HepG2 (cell line): ENCODE results near the gene SMIM44. TPM values are rescaled to one million over a fixed set of nuclear protein-coding genes. Genes with fewer than 3 reads are reported as not detected.

Experiments
- HOXA5 ChIP-seq: sonication (generic); formaldehyde crosslinking; IDR thresholded peaks from 2 replicates; pipeline ENCODE4 v1.4.0; 2020; ENCODE audit warnings: missing genetic modification reagents
- HOXA7 ChIP-seq: sonication (generic); formaldehyde crosslinking; IDR thresholded peaks from 2 replicates; pipeline ENCODE4 v1.8.1; 2022; ENCODE audit warnings: mild to moderate bottlenecking, missing genetic modification reagents, moderate library complexity
- MAZ ChIP-seq, 2 experiments: sonication (generic) in 1 of 2; formaldehyde crosslinking in 1 of 2; IDR thresholded peaks; 2 replicates each; pipeline versions ENCODE4 v1.5.0 to v1.6.1; 2012 to 2020; ENCODE audit warnings: low read depth in 2 of 2, mild to moderate bottlenecking in 2 of 2, borderline replicate concordance in 1 of 2, improper control_type of control experiment in 1 of 2, low read length in 1 of 2, missing genetic modification reagents in 1 of 2, moderate library complexity in 1 of 2
- MTF2 ChIP-seq: sonication (generic); formaldehyde crosslinking; IDR thresholded peaks from 2 replicates; pipeline ENCODE4 v1.5.0; 2020; ENCODE audit warnings: missing genetic modification reagents, borderline replicate concordance
- NFE2L2 ChIP-seq: fragments of 150-350 bp; IDR thresholded peaks from 2 replicates; pipeline ENCODE4 v1.6.1; 2014; ENCODE audit warnings: low read length
- NFYB ChIP-seq: sonication (generic); formaldehyde crosslinking; IDR thresholded peaks from 2 replicates; pipeline ENCODE4 v1.4.0; 2020; ENCODE audit warnings: missing genetic modification reagents
- POLR2AphosphoS5 ChIP-seq: IDR thresholded peaks from 2 replicates; pipeline ENCODE4 v1.6.1; 2012; ENCODE audit warnings: low read depth, low read length
- RBFOX2 ChIP-seq: fragments of 200-400 bp; formaldehyde crosslinking; IDR thresholded peaks from 2 replicates; pipeline ENCODE4 v1.6.1; 2017; ENCODE audit warnings: low read depth, mild to moderate bottlenecking, low read length
- RERE ChIP-seq: IDR thresholded peaks from 2 replicates; pipeline ENCODE4 v1.6.1; 2016; ENCODE audit warnings: low read depth, missing genetic modification reagents, missing compliant biosample characterization
- WIZ ChIP-seq: sonication (generic); formaldehyde crosslinking; IDR thresholded peaks from 2 replicates; pipeline ENCODE4 v1.5.1; 2020; ENCODE audit warnings: mild to moderate bottlenecking, missing genetic modification reagents
- ZBTB37 ChIP-seq: sonication (generic); formaldehyde crosslinking; IDR thresholded peaks from 2 replicates; pipeline ENCODE4 v1.4.0; 2020; ENCODE audit warnings: mild to moderate bottlenecking, missing genetic modification reagents
- ZNF160 ChIP-seq: sonication (generic); formaldehyde crosslinking; IDR thresholded peaks from 2 replicates; pipeline ENCODE4 v1.8.0; 2022; ENCODE audit warnings: mild to moderate bottlenecking, inconsistent platforms, missing genetic modification reagents
- ZNF224 ChIP-seq: sonication (generic); formaldehyde crosslinking; IDR thresholded peaks from 2 replicates; pipeline ENCODE4 v1.5.0; 2020; ENCODE audit warnings: mild to moderate bottlenecking, missing genetic modification reagents
- ZNF225 ChIP-seq: sonication (generic); formaldehyde crosslinking; IDR thresholded peaks from 2 replicates; pipeline ENCODE4 v1.4.0; 2020; ENCODE audit warnings: mild to moderate bottlenecking, missing genetic modification reagents
- ZNF251 ChIP-seq: sonication (generic); formaldehyde crosslinking; IDR thresholded peaks from 2 replicates; pipeline ENCODE4 v1.9.0; 2021; ENCODE audit warnings: mild to moderate bottlenecking, missing genetic modification reagents
- ZNF276 ChIP-seq: sonication (generic); formaldehyde crosslinking; IDR thresholded peaks from 2 replicates; pipeline ENCODE4 v1.4.0; 2020; ENCODE audit warnings: mild to moderate bottlenecking, low read depth, missing genetic modification reagents
- ZNF3 ChIP-seq: IDR thresholded peaks from 2 replicates; pipeline ENCODE4 v1.7.0; 2017; ENCODE audit warnings: inconsistent platforms
- ZNF460 ChIP-seq: sonication (generic); formaldehyde crosslinking; IDR thresholded peaks from 2 replicates; pipeline ENCODE4 v1.5.1; 2020; ENCODE audit warnings: missing genetic modification reagents, mild to moderate bottlenecking, borderline replicate concordance
- ZNF776 ChIP-seq: sonication (generic); formaldehyde crosslinking; IDR thresholded peaks from 2 replicates; pipeline ENCODE4 v1.4.0; 2020; ENCODE audit warnings: mild to moderate bottlenecking, missing genetic modification reagents
- polyA plus RNA-seq, 8 experiments: library from polyadenylated mRNA; depleted of rRNA in 3 of 8; stranded (reverse) in 7 of 8; unstranded in 1 of 8; fragments of >200 nt; fragmentation: Illumina TruSeq in 4 of 8; extraction: Trizol in 4 of 8; gene quantifications; 2 replicates each; pipeline versions ENCODE4 v1.2.1 to v1.2.3, GENCODE V29; 2011 to 2016; ENCODE audit warnings: low read depth in 4 of 8, missing spikeins in 1 of 8, mixed read lengths in 1 of 8; ENCODE audit not compliant: insufficient read depth in 1 of 8
- total RNA-seq, 5 experiments: library from RNA; depleted of rRNA; stranded (reverse); fragments of >200 nt; fragmentation: Illumina TruSeq; extraction: Trizol; gene quantifications; 2 replicates each; pipeline ENCODE4 v1.2.3, GENCODE V29; 2016; ENCODE audit warnings: low read depth in 1 of 5
- TF ChIP-seq, protein P1 (sequence below): sonication (generic); formaldehyde crosslinking; IDR thresholded peaks from 2 replicates; pipeline ENCODE4 v1.8.0; 2023; ENCODE audit warnings: mild to moderate bottlenecking, missing genetic modification reagents

Gene SMIM44
- total and polyA plus RNA-seq, 2 of the 13 experiments (the other 11 are each of a cell fraction or from before 2014, with no cell fraction given): not detected

GRCh38 chr19:3500429-3501101 lies 17.3 kb upstream of the SMIM44 start, which contains the start of gene DOHH (continued):
- TF ChIP-seq HOXA7 (CRISPR knock-in tag) (no peak), ZNF251 (CRISPR knock-in tag) (no peak), ZNF225 (CRISPR knock-in tag) (peak; percentile 48; the same call in 1 of the 2 replicates), HOXA5 (0 out of 2 replicates have a peak, but pooled peaks have one; percentile 26), ZNF276 (CRISPR knock-in tag) (no peak; the same call in 1 of the 2 replicates), POLR2AphosphoS5 (peak; percentile 76), MTF2 (no peak), ZNF776 (CRISPR knock-in tag) (peak; percentile 67; the same call in 1 of the 2 replicates), MAZ (IDR thresholded peaks at IDR 0.05; ENCODE audit: borderline replicate concordance, low read depth, low read length) (no peak), MAZ (CRISPR knock-in tag; IDR thresholded peaks at IDR 0.05; ENCODE audit: low read depth) (peak; percentile 90), RBFOX2 (peak; percentile 95), ZBTB37 (CRISPR knock-in tag) (no peak), NFYB (CRISPR knock-in tag) (peak; percentile 58; the same call in 1 of the 2 replicates), ZNF3 (CRISPR knock-in tag) (no peak), NFE2L2 (no peak), ZNF224 (CRISPR knock-in tag) (no peak), ZNF460 (CRISPR knock-in tag) (no peak), RERE (CRISPR knock-in tag) (no peak), ZNF160 (peak; percentile 83; the same call in 1 of the 2 replicates), WIZ (no peak)
- TF ChIP-seq, protein P1, sequence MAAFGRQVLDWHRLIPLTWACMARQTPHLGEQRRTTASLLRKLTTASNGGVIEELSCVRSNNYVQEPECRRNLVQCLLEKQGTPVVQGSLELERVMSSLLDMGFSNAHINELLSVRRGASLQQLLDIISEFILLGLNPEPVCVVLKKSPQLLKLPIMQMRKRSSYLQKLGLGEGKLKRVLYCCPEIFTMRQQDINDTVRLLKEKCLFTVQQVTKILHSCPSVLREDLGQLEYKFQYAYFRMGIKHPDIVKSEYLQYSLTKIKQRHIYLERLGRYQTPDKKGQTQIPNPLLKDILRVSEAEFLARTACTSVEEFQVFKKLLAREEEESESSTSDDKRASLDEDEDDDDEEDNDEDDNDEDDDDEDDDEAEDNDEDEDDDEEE: peak; percentile 53; the same call in 1 of the 2 replicates
